Adrenal gland (tissue), 12 donors: Measurements from ENCODE around the gene DCXR. TPM values are rescaled to one million over a fixed set of nuclear protein-coding genes. Genes with fewer than 3 reads are reported as not detected.

ENCODE experiments used
- DNase-seq, 7 donors: peaks; one replicate each; pipeline ENCODE4 v3.0.0-alpha.2; 2019 to 2020
- H3K27ac ChIP-seq, 5 donors: fragments of 200-600 bp; sonication (generic) in 4 of 5; 1 replicate in 3 of 5; 2 replicates in 2 of 5; pipeline versions ENCODE4 v1.5.1 to v1.8.0; 2016 to 2020; ENCODE audit warnings: mild to moderate bottlenecking in 1 of 5
- H3K27me3 ChIP-seq: fragments of 200-600 bp; 2 replicates; pipeline ENCODE4 v1.8.0; 2021
- H3K36me3 ChIP-seq, 2 donors: fragments of 200-600 bp; replicated peaks in 1 of 2; 1 replicate in 1 of 2; 2 replicates in 1 of 2; pipeline versions ENCODE4 v1.5.1 to v1.8.0; 2018 to 2022
- H3K4me1 ChIP-seq, 2 donors: fragments of 200-600 bp; replicated peaks in 1 of 2; 1 replicate in 1 of 2; 2 replicates in 1 of 2; pipeline versions ENCODE4 v1.5.1 to v1.8.0; 2018 to 2021
- H3K4me3 ChIP-seq, 4 donors: fragments of 200-600 bp; sonication (generic) in 3 of 4; one replicate each; pipeline ENCODE4 v1.5.1; 2016 to 2018
- H3K9me3 ChIP-seq, 3 donors: fragments of 200-600 bp; sonication (generic) in 1 of 3; replicated peaks in 1 of 3; 1 replicate in 2 of 3; 2 replicates in 1 of 3; pipeline versions ENCODE4 v1.5.1 to v1.8.0; 2016 to 2021
- POLR2A ChIP-seq, 2 donors: fragments of 450-650 bp; IDR thresholded peaks; one replicate each; pipeline ENCODE4 v1.6.1; 2017; ENCODE audit warnings: antibody characterized with exemption in 2 of 2, mild to moderate bottlenecking in 2 of 2, moderate library complexity in 1 of 2
- WGBS, 4 donors: extraction: QIAGEN DNeasy Blood & Tissue Kit in 2 of 4; methylation state at CpG; one replicate each; pipeline versions ENCODE4 v1.1.5 to v1.1.7; 2013 to 2017; 5-methylcytosine and 5-hydroxymethylcytosine counted together
- intact Hi-C, 2 donors: fragments of 100-400 bp; cut with DNase I; formaldehyde crosslinking; loops; one replicate each; pipeline versions ENCODE4 v1.14.1 to v1.15.0; 2022 to 2023
- polyA plus RNA-seq, 3 donors: library from polyadenylated mRNA; stranded (reverse); fragments of 200-250 nt in 2 of 3; fragments of 350-450 nt in 1 of 3; fragmentation: Illumina TruSeq in 1 of 3; extraction: RNeasy Lipid Tissue Mini Kit (QIAGEN cat#74804) in 1 of 3; gene quantifications; one replicate each; pipeline ENCODE4 v1.2.3, GENCODE V29; 2013 to 2014
- total RNA-seq, 9 donors: library from RNA; depleted of rRNA in 4 of 9; stranded (reverse); fragments of >200 nt in 4 of 9; fragments of 120-200 nt in 1 of 9; fragmentation: NEBNext Ultra II Directional in 1 of 9; extraction: Animal tissue kit (Norgen Biotek cat#: 25700) in 1 of 9; gene quantifications; one replicate each; pipeline versions ENCODE4 v1.1.0 to v1.2.4, GENCODE V29; 2013 to 2023
- TF ChIP-seq, protein P1 (sequence below), 6 experiments: fragments of 450-650 bp in 4 of 6; fragments of 200-600 bp in 2 of 6; sonication (generic) in 1 of 6; IDR thresholded peaks; 1 replicate in 5 of 6; 2 replicates in 1 of 6; pipeline versions ENCODE4 v1.5.1 to v1.8.0; 2016 to 2021; ENCODE audit warnings: antibody characterized with exemption in 6 of 6, mild to moderate bottlenecking in 2 of 6, moderate library complexity in 1 of 6
- donor health status: healthy with polysubstance abuse.
- donor health status: Bipolar disorder and iron deficiency.
- donor health status: DM: yes; HTN: yes; CAD: no.
- donor health status: DM: no; HTN: no; CAD: no.
- donor health status: DM: no; HTN: no; CAD: no.
- donor health status: DM: yes; HTN: yes; CAD: no.

Gene DCXR
- total and polyA plus RNA-seq, 12 donors, result 66.9 to 183 (median 104) TPM

DNA sequence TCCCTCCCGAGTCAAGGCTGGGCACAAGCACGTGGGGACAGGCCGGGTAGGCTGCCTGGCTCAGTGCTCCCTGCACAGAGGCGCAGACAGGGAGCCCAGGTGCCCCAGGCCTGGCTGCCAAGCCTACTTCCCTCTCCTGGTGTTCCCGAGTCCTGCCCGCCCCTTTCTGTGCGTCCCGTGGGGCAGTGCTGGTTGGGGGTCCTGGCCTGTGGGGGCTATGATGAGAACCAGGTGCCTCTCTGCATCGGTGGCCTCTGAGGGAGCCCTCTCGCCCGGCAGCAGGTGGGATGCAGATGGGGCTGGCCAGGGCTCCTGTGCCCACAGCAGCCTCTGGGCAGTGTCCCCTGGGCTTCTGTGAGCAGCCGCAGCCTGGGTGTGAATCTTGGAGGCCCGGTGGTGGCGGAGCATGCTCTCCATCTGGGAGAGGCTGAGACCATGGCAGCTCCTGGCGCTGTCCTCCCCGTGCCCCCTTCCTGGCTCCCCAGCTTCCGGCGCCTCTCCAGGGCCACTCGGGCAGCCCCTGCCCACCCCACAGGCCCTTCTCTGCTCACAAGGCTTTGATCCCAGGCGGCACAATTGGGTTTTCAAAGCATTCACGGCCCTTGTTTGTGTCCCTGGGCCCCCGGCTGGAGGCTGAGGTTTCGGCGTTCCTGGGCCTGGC, 22.1 kb downstream of the DCXR start:
- no peaks in the 10 kb centered on the region for H3K9me3 ChIP-seq
- intact Hi-C loops, result no loop called here
- no peaks in the 10 kb centered on the region for H3K4me1 ChIP-seq
- DNase-seq, result no peak
- H3K36me3 ChIP-seq, result no peaks in the 10 kb centered on the region
- H3K4me3 ChIP-seq, result no peak overlapping the region
- WGBS, 4 donors, result 80 to 82% (median 81%) methylated on average over 13 to 24 of the region's 24 CpGs
- TF ChIP-seq, protein P1, sequence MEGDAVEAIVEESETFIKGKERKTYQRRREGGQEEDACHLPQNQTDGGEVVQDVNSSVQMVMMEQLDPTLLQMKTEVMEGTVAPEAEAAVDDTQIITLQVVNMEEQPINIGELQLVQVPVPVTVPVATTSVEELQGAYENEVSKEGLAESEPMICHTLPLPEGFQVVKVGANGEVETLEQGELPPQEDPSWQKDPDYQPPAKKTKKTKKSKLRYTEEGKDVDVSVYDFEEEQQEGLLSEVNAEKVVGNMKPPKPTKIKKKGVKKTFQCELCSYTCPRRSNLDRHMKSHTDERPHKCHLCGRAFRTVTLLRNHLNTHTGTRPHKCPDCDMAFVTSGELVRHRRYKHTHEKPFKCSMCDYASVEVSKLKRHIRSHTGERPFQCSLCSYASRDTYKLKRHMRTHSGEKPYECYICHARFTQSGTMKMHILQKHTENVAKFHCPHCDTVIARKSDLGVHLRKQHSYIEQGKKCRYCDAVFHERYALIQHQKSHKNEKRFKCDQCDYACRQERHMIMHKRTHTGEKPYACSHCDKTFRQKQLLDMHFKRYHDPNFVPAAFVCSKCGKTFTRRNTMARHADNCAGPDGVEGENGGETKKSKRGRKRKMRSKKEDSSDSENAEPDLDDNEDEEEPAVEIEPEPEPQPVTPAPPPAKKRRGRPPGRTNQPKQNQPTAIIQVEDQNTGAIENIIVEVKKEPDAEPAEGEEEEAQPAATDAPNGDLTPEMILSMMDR (IDR thresholded peaks at IDR 0.05), result no peak
- no peak for TF ChIP-seq POLR2A (IDR thresholded peaks at IDR 0.05)
- no peak overlapping the region for H3K27ac ChIP-seq
- H3K27me3 ChIP-seq, result no peaks in the 10 kb centered on the region

DNA sequence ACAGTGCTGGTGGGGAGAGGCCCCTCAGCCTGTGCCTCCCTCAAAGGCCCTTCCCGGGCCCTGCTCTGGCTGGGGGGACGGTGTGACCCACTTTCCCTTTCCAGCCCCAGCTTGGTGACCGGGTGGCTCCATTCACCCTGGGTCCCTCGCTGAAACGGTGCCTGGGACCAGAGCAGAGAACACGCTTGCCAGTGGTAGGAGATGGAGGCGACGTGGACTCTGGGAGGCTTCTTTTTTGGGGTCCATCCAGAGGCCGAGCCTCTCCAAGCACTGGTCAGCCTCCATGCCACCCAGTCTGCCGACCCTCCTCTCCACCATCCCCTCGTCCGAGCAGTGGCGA, 22.6 kb downstream of the DCXR start:
- WGBS, 4 donors, result 85 to 94% (median 90%) methylated on average over 9 to 13 of the region's 13 CpGs
- TF ChIP-seq, protein P1 (IDR thresholded peaks at IDR 0.05), result no peak
- TF ChIP-seq POLR2A (IDR thresholded peaks at IDR 0.05), result no peak
- Histone ChIP-seq H3K4me3 (no peak overlapping the region), H3K36me3 (no peaks in the 10 kb centered on the region), H3K27me3 (no peaks in the 10 kb centered on the region), H3K9me3 (no peaks in the 10 kb centered on the region), H3K27ac (no peak overlapping the region), H3K4me1 (no peaks in the 10 kb centered on the region)
- DNase-seq, result no peak
- intact Hi-C loops, result no loop called here

DNA sequence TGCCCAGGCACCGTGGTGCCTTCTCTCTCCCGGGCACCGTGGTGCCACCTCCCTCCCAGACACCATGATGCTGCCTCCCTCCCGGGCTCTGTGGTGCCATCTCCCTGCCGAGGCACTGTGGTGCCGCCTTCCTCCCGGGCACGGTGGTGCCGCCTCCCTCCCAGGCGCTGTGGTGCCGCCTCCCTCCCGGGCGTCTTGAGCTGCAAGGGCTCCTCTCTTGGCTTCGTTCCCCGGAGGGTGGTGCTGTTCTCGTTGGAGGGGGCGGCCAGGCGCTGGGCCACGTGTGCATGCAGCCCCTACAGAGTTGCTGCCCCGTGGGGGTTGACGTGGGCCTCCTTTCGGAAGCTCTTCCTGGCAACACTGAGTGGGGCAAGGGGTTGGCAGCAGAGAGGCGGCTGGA, 23.1 kb downstream of the DCXR start:
- Histone ChIP-seq H3K27me3 (no peaks in the 10 kb centered on the region), H3K36me3 (no peaks in the 10 kb centered on the region), H3K4me1 (no peaks in the 10 kb centered on the region), H3K9me3 (no peaks in the 10 kb centered on the region), H3K4me3 (no peak overlapping the region), H3K27ac (no peak overlapping the region)
- DNase-seq, result no peak
- WGBS, 4 donors, result 72 to 83% (median 77%) methylated on average over 14 to 23 of the region's 23 CpGs
- intact Hi-C loops, result no loop called here
- no peak for TF ChIP-seq POLR2A (IDR thresholded peaks at IDR 0.05)
- TF ChIP-seq, protein P1 (IDR thresholded peaks at IDR 0.05), result no peak

DNA sequence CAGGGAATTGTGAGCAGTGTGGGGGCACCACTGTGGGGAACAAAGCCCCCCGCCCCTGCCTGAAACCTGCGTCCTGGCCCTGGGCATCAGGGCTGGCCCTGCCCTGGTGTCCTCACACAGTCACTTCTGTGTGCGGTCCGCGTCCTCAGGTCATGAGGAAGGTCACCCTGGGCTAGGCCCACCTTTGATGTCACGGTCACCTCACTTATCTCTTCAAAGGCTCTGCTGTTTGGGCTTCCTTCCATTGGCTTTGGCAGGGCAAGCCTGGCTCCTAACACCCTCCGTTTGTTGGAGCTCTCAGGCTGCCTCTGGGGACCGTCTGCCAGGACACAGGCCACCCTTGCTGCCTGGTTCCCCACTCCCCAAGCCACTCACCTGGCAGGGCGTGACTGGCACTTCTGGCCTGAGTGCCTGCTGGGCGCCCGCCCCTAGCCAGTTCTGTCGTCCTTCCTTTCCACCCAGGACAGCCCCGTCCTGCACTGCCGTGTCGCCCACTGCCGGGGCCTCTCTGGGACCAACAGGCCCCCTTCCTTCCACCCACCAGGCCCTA, 23.6 kb downstream of the DCXR start:
- H3K27ac ChIP-seq, result peak overlapping the region in 1 of 5 donors; percentile 59

More for the DNA sequence above, 23.6 kb downstream of the DCXR start:
- no peaks in the 10 kb centered on the region for H3K36me3 ChIP-seq
- H3K9me3 ChIP-seq, result no peaks in the 10 kb centered on the region
- H3K4me3 ChIP-seq, result no peak overlapping the region
- H3K27me3 ChIP-seq, result no peaks in the 10 kb centered on the region
- WGBS, 4 donors, result 76 to 100% (median 90%) methylated on average over 2 to 16 of the region's 16 CpGs
- H3K4me1 ChIP-seq, result no peaks in the 10 kb centered on the region
- intact Hi-C loops, result no loop called here
- peak in 1 of 7 donors; percentile 36 for DNase-seq
- TF ChIP-seq POLR2A (IDR thresholded peaks at IDR 0.05), result no peak
- TF ChIP-seq, protein P1 (IDR thresholded peaks at IDR 0.05), result no peak
